HG03175 (cell line): Measurements from ENCODE around the gene TANC1.

ENCODE experiments used
- ATAC-seq: cut with Tn5 transposase; IDR thresholded peaks from one replicate; pipeline ENCODE4 v1.9.1; 2021; ENCODE audit warnings: mild to moderate bottlenecking, moderate library complexity; ENCODE audit not compliant: unreplicated experiment

The TANC1 gene

GRCh38 chr2:159185401-159186130 lies 217.1 kb downstream of the TANC1 start:
- ATAC-seq: peak; percentile 70

GRCh38 chr2:159186462-159186861 lies 218.0 kb downstream of the TANC1 start:
- ATAC-seq: peak; percentile 50

DNA sequence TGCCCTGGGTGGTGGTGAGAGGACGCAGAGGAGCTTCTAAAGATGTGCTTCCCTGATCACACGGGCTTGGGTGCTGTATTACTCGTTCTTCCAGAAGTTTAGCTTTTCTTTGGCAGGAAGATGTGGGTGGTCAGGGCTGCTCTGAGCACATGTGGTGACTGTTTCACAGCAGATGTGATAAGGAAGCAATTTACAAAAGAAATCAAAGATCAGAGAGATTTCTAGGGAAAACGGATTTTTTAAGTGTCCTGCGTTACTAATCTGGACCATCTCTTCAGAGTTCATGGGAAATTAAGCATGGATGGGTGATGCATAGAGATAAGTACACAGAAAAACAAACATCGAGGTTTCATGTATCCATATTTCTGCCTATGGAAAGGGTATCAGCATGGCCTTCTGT lies 218.7 kb downstream of the TANC1 start:
- ATAC-seq: no peak

DNA sequence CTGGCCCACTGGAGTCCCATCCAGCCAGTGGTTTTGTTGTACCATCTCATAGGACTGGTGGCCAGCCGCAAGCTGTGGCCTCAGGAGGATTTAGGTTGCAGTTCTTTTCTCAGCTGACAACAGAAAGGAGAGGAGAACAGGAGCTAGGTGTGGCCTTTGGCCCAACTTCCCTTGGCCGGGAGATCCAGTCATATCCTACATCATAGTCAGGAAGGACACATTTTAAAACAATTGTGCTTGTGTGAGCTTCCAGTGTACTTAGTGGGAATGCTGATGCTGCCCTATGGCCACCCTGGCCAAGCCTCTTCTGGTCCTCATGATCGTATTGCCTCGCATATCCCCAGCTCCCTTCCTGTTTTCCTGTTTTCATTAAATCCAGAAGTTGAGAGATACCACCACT lies 220.0 kb downstream of the TANC1 start:
- ATAC-seq: no peak

- no peak for ATAC-seq
These were observed 224.0 kb downstream of the TANC1 start for GRCh38 chr2:159192371-159192918.

DNA sequence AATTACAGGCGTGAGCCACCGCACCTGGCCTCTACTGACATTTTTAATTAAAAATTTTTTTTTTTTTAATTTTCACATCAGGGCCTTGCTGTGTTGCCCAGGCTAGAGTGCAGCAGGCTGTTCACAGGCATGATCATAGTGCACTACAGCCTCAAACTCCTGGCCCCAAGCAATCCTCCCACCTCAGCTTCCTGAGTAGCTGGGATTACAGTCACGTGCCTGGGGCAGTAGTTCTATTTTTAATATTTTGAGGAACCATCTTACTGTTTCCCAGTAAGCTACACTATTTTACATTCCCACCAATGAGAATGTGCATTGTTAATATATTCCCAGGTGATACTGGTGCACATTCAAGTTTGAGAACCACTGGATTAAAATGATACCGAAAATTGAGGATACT lies 225.4 kb downstream of the TANC1 start:
- ATAC-seq: no peak

DNA sequence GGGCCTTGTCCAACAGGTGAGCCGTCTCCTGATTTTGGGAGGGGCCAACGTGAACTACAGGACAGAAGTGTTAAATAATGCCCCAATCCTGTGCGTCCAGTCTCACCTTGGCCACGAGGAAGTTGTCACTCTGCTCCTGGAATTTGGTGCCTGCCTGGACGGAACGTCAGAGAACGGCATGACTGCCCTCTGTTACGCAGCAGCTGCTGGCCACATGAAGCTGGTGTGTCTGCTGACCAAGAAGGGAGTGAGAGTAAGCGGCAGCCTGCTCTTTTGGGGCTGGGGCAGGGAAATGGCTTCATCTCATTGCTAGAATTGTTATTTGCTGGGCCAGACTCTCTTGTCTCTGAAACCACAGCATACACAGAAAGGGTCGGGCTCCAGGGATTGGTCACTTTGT lies 225.8 kb downstream of the TANC1 start:
- ATAC-seq: no peak

GRCh38 chr2:159195697-159196096 lies 227.3 kb downstream of the TANC1 start:
- no peak for ATAC-seq

- ATAC-seq: no peak
These were observed 228.0 kb downstream of the TANC1 start for GRCh38 chr2:159196393-159196925.

DNA sequence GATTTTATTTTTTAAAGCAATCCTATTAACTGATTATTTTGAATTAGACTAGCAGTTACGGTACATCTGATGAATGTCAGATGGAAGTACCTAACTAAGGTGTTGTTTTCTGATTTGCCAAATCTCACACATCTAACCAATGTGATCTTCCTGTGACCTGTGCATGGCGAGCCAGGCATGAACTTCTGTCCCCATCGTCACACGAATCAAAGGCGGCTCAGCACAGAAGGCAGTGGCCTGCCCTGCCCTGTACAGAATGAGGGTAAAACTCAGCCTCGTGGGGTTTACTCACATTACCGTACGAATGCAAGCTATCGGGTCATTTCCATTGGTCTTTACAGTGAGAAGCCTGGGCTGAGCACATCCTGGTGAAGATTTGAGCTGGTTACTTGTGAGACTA lies 230.8 kb downstream of the TANC1 start:
- ATAC-seq: no peak

DNA sequence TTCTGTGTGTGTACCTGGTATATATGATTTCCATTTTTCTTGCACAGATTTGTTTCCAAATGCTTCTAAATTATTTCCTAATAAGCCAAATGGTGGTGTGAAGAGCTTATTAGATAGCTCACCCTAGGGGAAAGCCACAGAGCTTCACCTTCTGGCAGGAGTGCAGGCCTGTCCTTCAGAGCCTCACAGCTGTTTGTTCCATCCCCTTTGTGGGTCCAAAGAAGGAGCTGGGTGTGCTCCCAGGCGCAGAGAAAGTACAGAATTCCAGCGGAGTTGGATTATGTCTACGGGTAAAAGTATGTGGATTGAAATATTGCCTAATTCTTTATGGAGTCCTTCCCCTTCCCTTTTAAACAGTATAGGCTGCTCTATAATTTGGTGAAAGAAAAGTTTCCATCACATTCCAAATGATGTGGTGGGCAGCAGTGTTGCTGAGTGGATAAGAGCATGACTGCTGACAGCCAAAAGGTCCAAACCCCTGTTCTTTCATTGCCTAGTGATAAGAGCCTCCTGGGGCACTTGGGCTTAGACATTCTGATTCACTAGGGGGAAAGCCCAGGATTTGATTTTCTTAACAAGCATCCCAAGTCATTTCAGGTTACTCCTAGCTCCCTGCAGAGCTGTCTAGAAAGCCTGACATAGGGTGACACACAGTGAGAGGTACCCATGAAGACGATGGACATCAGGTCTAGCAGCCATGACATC lies 231.5 kb downstream of the TANC1 start:
- no peak for ATAC-seq

- no peak for ATAC-seq
These were observed 232.1 kb downstream of the TANC1 start for GRCh38 chr2:159200498-159200897.

- ATAC-seq: peak; percentile 97
These were observed 233.1 kb downstream of the TANC1 start for GRCh38 chr2:159201360-159202063.

DNA sequence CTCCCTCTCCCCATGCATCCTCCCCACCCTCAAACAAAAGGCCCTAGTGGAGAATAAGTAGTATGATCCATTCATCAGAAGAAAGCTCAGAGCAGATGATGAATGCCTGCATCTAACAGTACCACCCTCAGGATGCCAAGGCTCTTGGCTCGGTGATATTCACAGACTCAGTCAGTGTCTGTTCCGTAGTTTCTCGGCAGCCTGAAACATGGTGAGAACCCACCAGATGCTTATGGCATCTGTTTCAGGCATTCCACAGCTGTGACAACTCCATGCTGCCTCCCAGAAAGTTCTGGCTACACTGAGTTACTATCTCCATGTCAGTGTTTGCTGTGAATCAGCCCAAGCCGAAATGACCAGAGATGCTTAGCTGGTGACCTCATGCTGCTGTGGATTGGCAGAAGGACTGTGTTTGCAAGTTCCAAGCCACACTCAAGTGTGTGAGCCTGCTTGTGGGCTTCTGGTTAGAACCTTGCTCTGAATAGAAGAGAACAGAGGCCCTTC lies 234.2 kb downstream of the TANC1 start:
- ATAC-seq: no peak

DNA sequence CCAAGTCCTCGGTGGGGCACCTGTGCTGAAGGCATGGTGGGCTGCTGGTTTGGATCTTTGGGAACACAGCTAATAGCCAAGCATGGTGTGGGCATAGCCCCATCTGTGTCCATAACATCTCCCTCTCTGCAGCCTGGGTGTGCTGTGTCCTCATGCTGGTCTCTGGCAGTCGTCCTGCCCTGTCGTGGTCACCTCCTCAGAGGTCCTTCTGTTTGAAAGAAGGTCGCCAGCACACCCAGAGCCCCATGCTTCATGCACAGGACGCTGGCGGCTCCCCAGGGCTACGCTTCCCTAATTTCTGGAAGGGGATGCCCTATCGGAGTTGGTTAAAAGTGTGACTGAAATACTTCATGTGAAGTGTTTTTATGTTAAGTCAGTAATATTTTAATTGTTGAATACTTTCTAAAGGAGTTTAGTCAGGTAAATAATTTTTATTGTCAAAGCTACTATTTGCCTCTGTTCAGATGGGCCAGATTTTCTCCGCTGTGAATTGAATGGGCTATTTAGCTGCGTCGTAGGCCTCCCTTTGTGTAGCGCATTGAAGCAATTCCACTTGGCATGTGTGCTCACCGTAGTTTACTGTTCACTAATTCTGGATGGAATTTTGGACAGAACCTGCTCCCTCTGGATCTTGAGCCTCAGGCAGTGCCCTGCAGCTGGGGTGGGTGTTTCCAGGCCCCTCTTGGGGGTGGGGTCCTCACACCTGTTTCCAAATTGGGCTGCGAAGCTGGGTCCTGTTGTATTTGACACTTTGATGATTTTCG lies 236.1 kb downstream of the TANC1 start:
- no peak for ATAC-seq

DNA sequence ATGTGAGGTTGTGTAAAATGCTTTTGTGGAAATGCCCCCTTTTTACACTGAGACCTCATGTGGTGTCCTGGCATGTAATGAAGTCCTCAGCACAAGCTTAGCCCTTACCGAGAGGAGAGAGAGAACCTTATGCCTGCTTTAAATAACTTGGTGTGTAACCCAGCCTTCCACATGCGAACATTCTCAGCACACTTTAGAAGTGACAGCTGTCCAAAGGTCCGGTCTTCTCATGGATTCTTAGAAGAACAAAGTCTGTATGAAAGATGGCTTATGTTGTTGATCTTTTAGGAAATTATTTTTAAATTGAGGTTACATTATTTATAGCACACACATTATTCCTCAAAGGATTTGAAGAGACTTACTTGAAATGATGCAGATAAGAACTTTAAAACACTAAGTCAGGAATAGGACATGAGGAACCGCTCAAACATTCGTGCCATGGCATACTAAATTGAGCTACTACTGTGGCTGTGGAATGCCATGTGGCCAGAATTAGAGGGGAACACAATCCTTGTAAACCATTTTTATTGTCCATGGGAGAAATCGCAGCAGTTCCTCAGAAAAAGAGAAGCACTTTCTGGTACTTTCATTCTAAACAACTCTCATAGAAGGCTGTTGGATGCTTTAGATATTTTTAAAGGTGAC lies 238.4 kb downstream of the TANC1 start:
- no peak for ATAC-seq

- no peak for ATAC-seq
These were observed 240.0 kb downstream of the TANC1 start for GRCh38 chr2:159208438-159208837.

DNA sequence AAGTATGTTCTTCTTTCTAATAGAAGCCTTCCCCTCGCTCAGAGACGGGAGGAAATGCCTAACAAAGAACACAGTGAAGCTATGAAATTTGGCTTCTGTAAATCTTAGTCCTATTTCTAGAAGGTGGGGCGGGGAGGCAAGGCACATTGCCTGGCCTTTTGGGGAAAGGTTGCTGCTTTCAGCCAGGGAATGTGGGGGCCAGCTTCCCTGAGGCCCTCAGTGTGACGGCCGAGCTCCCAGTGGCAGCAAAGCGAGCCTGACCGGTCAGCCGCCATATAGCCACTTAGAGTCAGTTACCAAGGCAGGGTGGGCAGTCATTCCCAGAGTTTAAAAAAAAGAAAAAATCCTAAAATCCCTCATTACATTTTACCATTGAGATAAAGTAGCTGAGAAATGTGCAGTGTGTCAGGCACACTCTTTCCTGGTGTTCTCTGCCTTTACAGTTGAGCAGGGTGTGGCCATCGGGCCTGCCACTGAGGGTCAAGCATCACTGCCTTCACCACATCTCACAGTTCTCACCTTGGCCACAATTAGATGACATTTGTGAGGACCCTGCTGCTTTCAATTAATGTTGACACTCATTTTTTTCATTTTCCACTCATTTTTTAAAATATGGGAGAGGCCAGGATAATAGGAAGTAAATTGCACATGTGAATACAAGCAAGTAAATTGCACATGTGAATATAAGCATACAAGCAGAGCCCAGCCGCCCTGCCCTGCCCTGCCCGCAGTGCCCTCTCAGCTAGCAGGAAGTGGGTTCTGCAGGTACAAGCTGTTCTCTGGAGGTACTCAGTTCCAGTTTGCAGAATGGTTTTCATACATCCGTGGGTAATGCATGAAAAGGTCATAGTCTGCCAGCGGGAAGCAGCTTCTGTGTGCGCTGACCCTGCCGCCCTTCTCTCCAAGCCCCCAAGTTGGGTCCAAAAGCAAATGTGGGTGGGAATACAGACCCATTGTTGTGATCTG lies 241.2 kb downstream of the TANC1 start:
- ATAC-seq: peak; percentile 95
